Cerebellar nuclear complex (tissue), 1 donor: Measurements from ENCODE around the gene KCNIP1.
"Not testable (repeated sequence)": the region's sequence is repeated elsewhere in the genome, so short reads cannot be mapped to it uniquely, and the experiment has no call there.

Source experiments
- DNase-seq, 2 experiments: peaks; one replicate each; lab custom pipeline; 2025; lab: John Stamatoyannopoulos, UW

The KCNIP1 gene

GRCh38 chr5:170537451-170538095 lies 33.8 kb downstream of the KCNIP1 start:
- no peak for DNase-seq

DNA sequence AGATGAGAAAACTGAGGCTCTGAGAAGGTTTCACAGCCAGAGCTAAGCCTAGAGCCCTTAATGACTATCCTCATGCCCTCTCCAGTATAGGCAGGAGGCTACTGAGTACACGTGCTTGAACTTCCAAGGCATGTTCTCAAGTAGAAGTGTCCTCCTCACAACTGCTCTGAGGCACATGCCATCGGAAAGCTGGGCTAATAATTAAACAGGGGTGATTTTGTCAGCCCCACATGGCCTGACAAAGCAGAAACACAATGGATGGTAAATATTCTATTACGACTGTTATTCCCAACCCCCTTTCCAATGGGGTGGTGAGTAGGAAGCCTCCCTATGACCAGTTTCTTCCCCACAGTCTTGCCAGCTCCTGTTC lies 34.3 kb downstream of the KCNIP1 start:
- no peak for DNase-seq

DNA sequence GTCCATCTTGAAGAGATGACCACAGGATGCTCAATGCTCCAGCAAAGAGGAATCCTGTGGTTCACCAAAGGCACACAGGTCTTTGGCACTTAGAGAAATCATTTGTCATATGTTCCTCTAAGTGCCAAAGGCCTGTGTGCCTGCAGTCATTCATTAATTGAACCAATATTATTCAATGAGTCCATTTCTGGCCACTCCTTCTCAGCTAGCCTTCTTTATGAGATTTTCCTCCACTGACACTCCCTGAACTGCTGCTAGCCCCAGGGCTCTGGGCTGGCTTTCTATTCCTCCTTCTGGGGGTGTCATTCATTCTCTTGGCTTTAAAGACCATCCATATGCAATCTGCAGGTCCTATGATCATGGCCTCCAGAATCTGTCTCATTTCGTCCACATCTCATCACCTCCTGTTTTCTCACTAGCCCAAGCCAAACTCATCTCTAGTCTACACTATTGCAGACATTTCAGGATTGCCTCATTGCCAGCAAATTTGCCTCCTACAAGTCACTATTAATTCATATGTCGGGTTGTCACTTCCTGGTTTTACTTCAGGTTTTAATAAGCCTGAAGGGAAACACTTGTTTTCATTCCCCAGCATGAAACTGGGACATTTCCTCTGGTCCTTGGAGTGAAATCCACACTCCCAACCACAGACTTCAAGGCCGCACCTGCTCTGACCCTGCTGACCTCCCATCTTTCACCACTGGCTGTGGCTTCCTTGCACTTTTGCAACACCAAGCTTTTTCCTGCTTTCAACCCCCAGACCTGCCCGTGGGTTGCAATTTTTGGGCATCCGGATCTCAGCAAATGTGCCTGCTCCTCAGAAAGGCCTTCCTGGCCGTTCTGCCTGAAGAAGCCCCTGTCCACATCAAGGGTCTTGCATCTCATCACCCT lies 35.1 kb downstream of the KCNIP1 start:
- DNase-seq: no peak

GRCh38 chr5:170540271-170540670 lies 36.5 kb downstream of the KCNIP1 start:
- no peak for DNase-seq

DNA sequence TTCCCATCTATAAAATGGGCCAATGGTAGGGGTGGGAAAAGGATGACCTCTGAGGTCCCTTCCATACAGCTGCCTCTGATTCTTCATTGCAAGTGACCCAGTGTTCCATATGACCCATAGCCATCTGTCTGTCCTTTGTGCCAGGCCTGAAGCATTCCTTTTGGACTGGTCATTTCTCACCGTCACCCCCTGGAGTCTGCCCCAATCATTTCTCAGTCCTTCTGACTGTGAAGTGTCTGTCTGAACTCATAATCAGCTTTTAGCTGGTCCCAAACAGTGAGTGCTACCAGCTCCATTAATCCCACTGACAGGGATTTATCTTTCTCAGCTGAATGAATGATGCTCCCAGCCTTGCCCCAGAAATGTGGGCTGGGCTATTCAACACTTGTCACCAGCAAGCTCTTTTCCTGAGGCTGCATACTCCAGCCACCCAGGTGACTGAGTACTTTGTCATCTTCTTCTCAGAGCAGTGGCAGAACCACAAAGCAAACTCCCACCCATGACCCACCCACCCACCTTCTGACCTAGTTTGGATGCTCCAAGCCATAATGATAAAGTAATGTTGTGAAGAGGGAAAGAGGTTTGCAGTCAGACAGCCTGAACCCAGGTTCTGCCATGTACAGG lies 37.4 kb downstream of the KCNIP1 start:
- no peak for DNase-seq

GRCh38 chr5:170542691-170543293 lies 39.0 kb downstream of the KCNIP1 start:
- no peak for DNase-seq

DNA sequence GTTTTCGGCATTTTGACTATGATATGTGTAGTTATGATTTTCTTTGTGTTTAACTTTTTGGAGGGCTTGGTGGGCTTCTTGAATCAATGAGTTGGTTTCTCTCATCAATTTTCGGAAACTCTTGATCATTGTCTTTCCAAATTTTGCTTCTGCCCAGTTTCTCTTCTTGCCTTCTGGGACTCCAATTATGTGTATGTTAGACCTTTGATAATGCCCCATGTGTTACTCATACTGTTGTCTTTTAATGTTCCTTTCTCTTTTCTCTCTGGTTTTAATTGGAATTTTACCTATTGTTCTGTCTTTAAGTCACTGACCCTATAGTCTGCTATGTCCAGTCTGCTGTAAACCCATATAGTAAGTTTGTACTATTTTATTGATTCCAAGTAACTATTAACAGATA lies 41.5 kb downstream of the KCNIP1 start:
- no peak for DNase-seq

- DNase-seq: no peak
Measured at GRCh38 chr5:170545811-170546210, 42.0 kb downstream of the KCNIP1 start.

DNA sequence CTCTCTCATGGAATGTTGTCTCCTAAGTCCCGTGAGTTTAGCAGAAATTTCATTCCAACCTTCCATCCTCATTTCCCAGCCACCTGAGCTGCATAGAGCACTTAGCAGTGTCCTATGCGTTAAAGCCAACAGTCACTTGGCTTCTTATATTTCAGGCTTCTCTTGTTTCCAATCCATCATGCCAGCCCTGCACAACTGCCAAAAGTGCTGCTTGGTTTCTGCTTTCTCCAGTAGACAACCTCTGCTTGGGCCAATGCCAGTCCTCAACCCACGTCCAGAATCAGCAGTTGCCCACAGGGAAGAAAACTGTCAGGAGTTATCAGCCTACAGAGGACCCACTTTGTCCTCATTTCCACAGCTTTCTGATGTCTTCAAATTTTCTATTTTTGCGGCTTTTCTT lies 42.5 kb downstream of the KCNIP1 start:
- DNase-seq: no peak

- DNase-seq: not testable (repeated sequence)
Measured at GRCh38 chr5:170550382-170550781, 46.6 kb downstream of the KCNIP1 start.

DNA sequence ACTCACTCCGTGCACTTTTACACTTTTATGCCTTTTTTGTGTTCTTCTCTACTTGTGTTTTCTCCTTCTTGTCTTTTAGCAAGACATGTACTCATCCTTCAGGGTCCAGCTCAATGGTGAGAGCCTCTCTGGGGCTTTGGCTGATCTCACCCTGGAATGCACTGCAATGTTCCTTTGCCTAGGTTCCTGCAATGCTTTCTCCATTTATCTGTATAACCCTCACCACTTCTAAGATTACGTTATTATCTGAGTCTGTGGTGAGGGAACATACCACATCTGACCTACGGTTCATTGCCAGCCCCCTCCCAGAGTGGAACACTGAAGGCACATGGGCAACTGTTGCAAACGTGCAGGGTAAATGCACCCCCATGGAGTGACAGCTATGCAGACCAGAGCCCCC lies 47.3 kb downstream of the KCNIP1 start:
- no peak for DNase-seq

DNA sequence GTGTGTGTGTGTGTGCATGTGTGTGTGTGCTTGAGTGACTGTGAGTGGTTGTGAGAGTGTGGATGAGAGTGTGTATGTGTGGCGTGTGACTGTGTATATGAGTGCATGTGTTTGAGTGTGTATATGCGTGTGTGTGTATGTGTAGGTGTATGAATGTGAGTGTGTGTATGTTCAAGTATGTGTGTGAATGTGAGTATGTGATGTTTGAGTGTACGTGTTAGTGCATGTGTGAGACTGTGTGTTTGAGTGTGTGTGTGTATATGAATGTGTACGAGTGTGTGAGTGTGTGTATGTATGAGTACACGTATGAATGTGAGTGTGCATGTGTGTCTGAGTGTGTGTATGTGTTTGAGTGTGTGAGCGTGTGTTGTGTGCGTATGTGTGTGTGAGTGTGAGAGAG lies 47.8 kb downstream of the KCNIP1 start:
- no peak for DNase-seq

GRCh38 chr5:170552621-170553115 lies 48.8 kb downstream of the KCNIP1 start:
- no peak for DNase-seq

DNA sequence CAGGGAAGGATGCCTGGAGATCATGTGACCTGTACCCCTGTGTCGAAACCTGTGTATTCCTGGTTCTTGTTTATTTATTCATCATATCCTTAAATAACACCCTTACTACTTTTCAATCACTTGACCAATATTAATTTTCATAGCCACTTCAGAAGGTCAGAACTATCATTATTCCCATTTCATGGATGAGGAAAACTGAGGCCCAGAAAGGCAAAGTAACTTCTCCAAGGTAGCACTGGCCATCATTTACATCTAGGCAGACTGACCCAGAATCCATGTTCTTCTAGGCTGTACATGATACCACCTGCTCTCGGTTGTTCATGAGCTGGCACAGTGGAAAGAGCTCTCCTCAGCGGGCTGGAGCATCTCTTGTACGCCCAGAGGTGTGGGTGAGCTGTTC lies 49.4 kb downstream of the KCNIP1 start:
- DNase-seq: no peak

DNA sequence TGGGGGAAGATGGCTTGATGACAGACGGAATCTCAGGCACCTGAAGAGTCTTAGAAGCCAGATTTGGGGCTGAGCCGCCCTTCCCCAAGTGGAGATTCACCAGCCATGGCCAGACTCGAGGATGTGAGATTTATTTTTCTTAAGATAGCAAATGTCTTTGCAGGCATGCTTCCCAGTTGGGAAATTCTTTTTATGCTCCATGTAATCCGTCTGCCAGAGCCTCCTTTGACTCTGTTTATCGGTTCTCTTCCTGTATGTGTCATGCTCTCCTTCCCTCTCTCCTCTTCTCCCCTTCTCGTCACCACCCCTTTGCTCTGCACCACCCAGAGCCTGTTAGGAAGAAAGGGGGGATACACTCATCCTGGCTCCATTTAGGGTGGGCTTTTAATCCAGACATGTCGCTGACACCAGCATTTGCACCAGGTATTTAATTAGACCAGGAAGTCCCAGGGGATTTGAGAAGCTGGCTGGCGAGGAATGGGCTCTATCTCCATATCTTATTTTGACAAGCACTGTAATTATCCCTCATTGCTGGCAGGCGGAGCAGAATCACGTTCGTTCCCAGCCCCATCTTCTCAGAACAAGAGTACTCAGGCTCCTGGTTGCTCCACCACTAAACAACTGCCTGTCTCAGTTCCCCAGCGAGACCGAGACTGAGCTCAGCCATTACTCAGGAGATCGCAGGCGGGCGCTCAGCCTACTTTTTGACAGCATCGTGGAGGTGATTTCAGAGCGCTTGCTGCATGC lies 50.9 kb downstream of the KCNIP1 start:
- no peak for DNase-seq

GRCh38 chr5:170557314-170557713 lies 53.5 kb downstream of the KCNIP1 start:
- no peak for DNase-seq

DNA sequence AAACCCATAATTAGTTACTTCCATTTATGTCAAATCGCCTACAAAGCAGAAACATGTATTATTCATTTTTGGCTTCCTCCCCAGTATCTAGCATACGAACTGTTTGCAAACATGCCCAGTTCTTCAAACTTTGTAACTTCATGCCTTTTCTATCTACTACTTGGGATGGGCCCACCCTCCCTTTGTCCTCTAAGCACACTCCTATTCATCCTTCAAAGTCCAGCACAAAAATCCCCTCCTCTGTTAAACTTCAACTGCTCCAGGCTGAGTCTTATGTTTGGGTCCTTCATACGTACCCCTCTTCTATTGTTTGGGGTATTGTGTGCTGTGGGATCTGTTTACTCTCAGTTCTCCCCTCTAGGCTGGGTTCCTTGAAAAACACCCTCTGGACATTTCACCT lies 55.5 kb downstream of the KCNIP1 start:
- DNase-seq: no peak

DNA sequence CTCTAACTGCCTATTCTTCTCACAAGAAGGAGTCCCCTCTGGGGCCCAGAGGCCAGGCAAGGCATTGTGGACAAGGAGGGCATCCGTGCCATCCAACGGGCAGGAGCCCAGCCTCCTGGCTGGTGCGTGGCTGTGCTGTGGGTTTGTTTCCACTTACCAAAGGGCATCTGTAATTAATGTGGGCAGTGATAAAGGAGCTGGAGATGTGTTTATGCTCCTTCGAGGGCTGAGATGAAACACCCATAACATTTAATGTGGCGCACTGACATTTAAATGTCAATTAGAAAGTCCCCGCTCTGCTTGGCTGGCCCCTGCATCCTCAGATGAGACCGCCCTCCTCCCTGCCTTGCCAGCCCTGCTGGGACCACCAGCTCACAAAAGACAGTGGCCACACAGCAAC lies 57.1 kb downstream of the KCNIP1 start:
- DNase-seq: no peak

- DNase-seq: no peak
Measured at GRCh38 chr5:170562166-170562874, 58.5 kb downstream of the KCNIP1 start.

- DNase-seq: no peak
Measured at GRCh38 chr5:170562875-170563228, 59.0 kb downstream of the KCNIP1 start.
